Cardiac fibroblast (primary cell): Measurements from ENCODE around the gene SPAG8.
A peak's percentile ranks its signal among the peaks of the same experiment; 100 is the strongest.

ENCODE experiments used
- DNase-seq, 2 donors: peaks; one replicate each; pipeline versions ENCODE4 v3.0.0 to v3.0.0-alpha.2; 2010; ENCODE audit warnings: low read depth in 2 of 2
- H3K4me3 ChIP-seq, 2 donors: replicated peaks in 1 of 2; 1 replicate in 1 of 2; 2 replicates in 1 of 2; pipeline ENCODE4 v1.5.1; 2011; ENCODE audit warnings: low read depth in 2 of 2, low read length in 2 of 2, mild to moderate bottlenecking in 2 of 2, moderate library complexity in 1 of 2
- CTCF ChIP-seq: IDR thresholded peaks from one replicate; pipeline ENCODE4 v1.5.1; 2011; ENCODE audit warnings: low read depth, mild to moderate bottlenecking, low read length, inconsistent platforms

SPAG8 gene

DNA sequence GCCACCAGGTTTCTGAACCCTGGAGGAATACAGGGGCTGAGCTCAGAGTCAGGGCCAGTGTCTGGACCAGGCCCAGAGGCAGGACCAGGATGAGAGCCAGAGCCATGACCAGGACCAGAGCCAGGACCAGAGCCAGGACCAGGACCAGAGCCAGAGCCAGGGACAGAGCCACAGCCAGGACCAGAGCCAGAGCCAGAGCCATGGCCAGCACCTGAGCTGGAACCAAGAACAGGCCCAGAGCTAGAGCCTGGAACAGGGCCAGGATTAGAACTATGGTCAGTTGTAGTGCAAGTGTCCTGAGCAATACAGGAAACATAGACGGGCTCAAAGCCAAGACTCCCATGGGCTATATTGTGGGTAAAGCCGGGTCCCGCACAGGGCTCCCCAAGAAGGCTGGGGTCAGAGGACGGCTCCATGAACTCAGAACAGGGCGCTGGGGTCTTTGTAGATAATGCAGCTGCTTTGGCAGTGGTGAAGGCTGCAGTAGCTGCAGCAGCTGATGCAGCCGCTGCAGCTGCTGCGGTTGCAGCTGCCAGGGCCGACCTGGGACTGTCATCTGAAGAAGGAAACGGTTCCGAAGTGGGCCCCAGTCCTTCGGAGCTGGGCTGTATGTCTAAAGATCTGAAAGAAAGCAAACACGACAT lies 559 bp downstream of the SPAG8 start:
- peak overlapping the region; percentile 56 to 59 for H3K4me3 ChIP-seq
- no peak for TF ChIP-seq CTCF
- DNase-seq = peak; percentile 44 to 49

- DNase-seq = no peak
Observed at GRCh38 chr9:35810122-35810521, 1.9 kb downstream of the SPAG8 start.

DNA sequence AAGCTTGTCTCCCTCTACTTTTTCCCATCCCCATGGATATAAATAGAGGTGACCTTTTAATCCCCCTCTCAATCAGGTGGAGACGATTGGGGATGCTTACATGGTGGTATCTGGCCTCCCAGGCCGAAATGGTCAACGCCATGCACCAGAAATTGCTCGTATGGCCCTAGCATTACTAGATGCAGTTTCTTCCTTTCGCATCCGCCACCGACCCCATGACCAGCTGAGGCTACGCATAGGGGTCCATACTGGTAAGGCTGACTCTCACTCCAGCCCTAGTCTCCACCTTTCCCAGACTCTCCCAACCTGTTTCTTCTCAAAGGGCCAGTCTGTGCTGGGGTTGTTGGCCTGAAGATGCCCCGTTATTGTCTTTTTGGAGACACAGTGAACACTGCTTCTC lies 3.6 kb downstream of the SPAG8 start:
- no peak overlapping the region for H3K4me3 ChIP-seq
- DNase-seq = no peak
- no peak for TF ChIP-seq CTCF

More at GRCh38 chr9:35810122-35810521, 1.9 kb downstream of the SPAG8 start:
- no peak for TF ChIP-seq CTCF
- no peak overlapping the region for H3K4me3 ChIP-seq

- no peak for TF ChIP-seq CTCF
- DNase-seq = no peak
- H3K4me3 ChIP-seq = no peak overlapping the region
Observed at GRCh38 chr9:35806101-35806500, 6.0 kb downstream of the SPAG8 start.

DNA sequence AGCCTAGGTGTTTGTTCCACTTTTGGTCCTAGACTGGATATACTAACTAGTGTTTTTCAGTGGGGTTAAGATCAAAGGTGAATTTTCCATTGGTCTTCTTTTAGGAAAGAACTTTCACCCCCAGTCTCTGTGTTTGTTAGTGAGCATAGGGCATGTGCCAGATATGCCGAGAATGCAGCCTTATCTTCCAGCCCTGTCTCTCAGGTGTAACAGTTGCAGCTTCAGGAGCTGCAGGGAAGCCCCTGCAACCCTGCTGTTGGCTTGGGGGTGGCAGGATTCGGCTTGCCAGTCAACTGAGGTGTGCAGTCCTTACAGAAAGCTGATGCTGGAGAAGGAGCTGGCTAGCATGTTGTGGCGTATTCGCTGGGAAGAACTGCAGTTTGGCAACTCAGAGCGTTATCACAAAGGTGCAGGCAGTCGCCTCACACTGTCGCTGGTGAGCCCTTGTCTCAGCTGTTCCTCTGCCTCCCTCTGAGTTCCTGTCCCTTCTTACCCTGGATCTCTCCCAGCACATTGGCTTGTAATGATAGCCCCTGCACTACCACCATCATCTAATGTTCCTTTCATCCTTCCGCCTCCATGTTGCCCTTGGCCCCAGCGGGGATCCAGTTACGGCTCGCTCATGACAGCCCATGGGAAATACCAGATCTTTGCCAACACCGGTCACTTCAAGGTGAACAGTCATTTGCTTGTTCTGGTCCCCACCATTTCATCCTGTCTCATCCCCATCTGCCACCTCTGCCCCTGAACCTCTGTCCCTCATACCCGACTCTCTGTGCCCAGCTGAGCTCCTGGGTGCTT lies 10.5 kb downstream of the SPAG8 start:
- no peak for TF ChIP-seq CTCF
- no peak overlapping the region for H3K4me3 ChIP-seq
- no peak for DNase-seq

GRCh38 chr9:35800530-35800929 lies 11.5 kb downstream of the SPAG8 start:
- no peak for DNase-seq
- no peak for TF ChIP-seq CTCF
- H3K4me3 ChIP-seq = no peak overlapping the region
